AML-193 (cell line): ENCODE measurements around the gene TBX3.

ENCODE experiments used
- DNase-seq, 2 experiments: peaks; one replicate each; lab custom pipeline; 2025; lab: John Stamatoyannopoulos, UW

TBX3 gene

DNA sequence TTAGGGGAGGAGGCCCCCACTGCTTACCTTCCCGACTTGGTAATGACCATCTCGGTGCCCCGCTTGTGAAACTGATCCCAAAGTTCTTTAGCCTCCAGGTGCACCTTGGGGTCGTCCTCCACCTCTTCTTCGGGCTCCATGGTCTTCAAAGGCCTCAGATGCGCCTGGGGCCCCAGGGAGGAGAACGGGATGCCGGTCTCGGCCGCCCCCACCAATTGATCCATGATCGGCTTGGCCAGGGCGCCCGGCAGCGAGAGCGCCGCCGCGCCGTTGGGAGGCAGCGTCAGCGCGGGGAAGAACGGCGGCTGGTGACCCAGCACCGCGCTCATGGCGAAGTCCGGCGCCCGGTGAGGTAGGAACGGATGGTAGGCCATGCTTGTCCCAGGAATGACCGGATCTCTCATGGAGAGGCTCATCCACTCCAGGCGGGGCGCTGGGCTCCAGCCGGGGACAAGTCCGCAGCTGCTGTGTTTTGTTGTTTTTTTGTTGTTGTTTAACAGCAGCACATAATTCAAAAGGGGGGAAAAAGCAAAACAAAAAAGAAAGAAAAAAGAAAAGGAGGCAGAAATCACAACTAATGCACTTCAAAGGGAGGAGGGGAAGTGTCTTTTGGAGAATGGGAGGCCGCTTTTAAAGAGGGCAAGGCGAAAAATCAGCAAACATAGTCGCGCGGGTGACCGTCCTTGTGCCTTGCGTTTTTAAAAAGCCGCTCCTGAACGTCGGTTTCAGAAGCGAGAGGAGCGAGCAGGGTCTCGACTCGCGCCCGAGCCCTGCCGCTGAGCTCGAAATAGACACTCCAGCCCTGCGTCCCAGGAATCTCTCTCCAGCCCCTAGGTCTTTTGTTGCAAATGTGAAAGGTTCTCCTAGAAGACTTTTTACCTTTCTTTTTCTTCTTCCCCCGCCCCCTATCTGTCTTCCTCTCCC lies 928 bp downstream of the TBX3 start:
- DNase-seq: no peak

DNA sequence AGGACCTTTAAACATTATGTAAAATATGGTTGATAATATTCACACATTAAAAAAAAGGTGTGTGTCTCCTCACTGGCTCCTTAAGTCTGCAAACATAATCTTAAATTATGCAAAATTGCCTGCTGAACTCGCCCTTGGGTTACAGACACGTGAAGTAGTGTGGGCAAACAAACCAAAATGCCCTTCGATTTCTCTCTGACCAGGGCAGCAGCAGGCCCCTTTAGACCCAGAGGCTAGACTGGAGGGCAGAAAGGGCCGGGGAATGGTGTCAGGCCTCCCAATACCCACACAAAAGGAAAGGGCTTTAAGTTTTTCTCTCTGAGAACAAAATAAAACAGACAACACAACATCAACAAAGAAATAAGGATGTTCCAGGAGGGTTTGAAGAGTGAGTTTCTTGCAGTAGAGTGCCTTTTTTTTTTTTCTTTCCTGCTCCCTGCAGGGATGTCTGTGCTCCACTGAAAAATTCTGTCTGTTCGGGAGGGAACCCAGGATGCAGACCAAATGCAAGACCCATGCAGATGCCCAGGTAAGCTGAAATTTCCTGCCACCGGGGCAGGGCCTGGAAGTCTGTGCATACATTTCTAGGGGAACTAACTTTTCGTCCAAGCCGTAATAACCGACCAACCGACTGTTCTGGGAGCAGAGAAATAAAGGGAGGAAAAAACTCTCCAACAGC lies 1.7 kb downstream of the TBX3 start:
- no peak for DNase-seq

DNA sequence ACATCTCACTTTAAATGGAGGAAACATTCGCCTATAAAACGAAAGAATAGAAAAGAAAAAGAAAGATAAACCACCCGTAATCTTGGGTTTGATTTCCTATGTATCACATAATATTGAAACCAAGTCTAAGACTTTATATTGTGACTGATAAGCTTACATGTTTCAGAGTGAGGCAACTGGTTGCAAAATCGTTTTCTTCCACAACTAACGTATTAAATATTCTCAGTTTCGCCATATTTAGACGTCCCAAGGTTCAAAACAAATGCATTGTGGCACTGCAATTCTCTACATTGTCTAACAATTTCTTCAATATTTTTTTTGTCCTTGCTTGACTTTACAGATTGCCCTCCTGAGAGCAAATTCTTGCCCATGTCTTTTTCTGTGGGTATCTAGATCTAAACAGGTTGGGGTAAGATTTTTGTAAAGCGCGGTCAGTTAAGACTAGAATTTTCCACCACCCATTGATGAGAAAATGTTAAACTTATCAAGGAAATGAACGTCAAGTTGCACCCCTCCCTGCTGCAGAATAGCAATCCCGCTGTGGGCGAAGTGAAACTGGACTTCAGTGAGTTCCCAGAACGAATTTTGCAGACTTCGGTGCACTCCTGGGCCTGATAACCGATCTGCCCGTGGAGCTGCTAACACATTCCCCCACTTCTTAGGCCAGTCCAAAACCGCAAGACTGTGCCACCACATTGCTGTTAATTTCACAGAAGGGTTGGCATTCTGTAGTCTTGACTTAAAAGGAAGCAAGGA lies 2.7 kb downstream of the TBX3 start:
- DNase-seq: no peak

DNA sequence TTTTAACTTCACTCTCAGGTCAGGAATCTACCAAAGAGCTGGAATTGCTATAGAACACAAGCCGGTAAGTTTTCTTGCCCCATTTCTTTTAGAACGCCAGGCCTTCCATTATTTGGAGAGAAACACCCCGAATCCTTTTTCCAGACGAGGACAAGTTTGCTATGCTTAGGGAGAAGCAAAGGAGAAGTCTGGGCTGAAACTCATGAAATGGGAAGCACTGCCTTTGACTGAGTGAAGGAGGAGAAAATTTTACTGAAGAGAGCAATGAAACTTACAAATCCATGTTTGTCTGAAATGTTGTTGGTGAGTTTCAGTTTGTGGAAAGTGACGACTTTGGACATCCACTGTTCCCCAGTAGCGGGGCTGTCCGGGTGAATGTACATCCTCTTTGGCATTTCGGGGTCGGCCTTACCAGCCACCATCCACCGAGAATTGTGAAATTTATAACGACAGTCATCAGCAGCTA lies 3.3 kb downstream of the TBX3 start:
- DNase-seq: no peak

DNA sequence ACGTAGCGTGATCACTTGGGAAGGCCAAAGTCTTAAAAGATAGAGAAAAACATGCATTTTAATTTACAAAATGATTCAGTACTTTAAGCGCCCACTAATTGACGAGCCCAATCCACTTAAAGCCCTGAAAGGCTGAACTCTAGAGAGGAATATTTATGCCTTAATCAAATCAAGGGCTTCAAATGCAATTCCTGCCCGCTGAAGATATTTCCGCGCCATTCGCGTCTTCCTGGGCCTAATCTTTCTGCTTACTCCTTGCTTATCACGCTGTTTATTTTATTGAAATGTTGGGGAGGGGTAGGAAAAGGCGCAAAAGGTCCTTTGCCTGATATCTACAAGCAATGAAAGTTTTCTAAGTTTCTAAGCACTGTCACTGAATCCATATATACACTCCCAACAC lies 4.0 kb downstream of the TBX3 start:
- DNase-seq: no peak

DNA sequence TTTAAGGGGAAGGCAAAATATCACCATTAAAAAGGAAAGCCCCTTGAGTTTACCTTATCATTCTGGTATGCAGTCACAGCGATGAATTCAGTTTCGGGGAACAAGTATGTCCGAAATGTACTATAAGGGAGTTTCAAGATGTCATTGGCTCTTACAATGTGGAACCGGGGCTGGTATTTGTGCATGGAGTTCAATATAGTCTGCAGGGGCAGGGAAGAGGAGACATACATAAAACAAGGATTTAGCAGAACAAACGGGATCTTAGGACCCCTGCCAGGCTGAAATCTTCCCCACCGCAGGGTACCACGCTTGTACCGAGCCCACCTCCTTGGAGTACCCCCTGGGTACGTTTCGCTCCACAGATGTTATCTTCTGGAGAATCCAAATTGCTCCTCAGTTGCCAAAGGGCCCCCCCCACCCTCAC lies 4.5 kb downstream of the TBX3 start:
- DNase-seq: no peak

DNA sequence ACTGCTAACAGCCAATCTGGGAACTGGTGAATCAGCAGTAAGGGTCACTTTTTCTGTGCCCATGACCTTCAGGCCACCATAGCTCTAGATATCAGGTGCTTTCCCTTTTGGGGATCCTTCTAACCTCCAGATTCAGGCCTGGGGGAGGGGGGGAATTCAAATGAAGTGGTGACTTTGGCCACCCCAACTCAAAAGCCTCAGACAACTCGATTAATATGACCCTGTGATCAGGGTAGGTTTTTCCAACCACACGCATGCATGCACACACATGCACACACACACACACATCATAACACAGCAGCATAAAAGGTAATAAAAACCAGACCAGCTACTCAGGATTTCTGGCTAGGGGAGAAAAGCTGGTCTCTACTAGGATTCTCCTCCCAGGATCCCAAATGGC lies 5.3 kb downstream of the TBX3 start:
- DNase-seq: no peak

DNA sequence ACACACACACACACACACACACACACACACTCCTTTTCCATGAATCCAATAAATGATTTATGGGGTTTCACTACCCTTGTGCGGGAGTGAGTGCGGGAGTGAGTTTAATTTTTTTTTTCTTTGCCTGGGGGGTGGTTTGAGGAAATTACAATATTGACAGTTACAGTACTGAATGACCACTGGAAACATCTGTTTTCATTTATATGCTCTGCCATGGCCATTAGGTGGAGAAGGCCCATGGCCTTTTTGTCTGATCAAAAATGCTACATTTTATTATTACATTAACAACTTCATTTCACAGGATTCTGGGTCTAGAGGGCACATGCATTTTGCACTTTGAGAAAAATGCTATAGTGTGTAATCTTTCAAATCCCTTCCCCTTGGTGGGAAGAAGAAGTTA lies 5.9 kb downstream of the TBX3 start:
- no peak for DNase-seq

DNA sequence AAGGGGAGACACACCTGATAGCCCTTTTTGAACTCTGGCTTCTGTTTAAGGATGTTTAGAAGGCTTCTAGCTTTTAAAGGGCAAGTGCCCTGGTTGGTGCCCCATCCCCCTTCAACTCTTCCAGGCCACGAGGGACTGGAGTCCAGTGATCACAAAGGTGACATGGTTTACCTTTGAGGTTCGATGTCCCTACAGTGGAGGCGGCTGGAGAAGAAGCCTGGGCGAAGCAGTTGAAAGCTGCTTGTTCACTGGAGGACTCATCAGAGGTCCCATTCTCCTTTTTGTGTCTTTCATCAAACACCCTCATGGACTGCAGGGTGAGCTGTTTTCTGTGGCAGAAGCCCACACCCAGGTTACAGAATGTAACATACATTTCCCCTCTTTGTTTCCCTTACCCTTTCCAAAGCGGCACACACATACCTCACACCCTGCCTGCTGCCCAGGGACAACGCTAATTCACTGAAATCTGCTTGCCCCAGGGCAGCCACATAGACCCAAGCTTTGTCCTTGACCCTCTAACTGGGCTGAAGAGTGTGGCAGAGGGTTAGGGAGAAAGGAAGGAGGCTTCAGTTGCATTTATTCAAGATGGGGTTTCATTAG lies 7.7 kb downstream of the TBX3 start:
- no peak for DNase-seq

DNA sequence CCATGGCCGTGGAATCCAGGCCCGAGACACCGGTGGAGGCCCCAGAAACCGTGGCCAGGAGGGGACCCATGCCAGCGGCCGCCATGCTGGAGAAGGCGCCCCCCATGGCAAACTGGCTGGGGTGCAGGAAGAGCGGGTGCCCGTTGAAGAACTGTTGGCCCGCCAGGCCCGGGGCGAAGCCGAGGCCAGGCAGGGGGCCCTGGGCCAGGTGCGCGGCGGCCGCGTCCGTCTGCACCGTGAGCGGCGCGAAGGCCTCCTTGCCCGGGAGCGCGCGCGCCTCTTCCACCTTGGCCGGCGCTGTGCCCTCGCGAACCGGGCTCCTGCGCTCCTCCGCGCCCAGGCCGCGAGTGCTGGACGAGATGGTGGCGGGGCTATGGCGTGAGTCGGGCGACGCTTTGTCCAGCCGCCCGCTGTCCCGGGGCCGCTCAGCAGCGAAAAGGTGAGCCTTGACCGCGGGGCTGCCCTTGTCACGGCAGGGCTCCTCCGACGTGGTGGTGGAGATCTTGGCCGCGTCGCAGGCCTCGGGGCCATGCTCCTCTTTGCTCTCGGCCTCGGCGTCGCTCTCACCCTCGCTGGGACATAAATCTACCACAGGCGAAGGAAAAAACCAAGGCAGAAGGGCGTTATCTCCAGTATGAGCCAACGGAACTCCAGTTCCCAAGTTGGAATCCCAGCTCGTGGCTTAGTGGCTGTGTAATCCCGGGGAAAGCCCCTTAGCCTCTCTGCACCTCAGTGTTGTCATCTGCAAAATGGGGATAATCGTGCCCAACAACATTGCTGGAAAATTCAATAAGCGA lies 9.5 kb downstream of the TBX3 start:
- DNase-seq: no peak

DNA sequence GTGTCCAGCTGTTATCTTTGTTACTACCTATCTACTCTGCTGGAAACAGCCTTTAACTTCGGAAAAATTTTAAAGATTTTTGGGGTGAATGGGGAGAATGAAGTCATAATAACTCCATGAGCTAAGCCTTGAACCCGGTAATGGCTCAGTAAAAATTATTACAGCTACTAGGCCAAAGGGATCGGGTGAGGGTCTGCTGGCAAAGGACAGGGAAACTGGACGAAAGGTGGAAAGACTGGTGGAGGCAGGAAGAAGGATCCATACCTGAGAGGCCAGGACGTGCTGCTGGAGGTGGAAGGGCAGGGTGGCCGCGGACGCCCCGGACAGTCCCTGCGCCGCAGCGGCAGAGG lies 10.1 kb downstream of the TBX3 start:
- DNase-seq: no peak

DNA sequence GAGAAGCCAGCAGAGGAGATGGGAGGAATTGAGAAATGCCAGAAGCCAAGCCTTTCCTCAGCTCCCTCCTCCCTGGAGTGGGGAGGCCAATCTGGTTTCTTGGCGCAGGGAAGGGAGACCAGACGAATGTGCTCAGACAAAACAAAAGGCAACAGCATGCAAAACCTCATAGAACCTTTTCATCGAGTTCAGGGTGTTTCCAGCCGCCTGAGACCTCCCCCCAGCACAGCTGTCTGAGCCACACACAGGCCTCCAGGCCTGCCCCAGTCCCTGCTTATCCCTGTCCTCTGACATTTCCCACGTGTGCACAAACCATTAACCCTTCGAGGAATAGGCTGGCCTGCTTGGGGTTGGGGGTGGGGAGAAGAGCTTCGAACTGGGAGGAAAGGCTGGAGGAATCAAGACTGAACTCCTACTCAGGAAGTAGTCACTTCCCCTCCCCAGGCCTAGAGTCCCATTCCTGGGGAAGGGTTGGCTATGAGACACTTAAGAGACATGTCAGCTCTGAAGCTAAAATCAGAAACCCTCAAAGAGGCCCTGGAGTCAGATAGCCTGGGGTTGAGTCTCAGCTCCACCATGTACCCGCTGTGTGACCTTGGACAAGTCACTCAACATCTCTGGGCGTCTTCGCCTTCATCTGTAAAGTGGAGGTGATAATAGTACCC lies 10.7 kb downstream of the TBX3 start:
- no peak for DNase-seq

DNA sequence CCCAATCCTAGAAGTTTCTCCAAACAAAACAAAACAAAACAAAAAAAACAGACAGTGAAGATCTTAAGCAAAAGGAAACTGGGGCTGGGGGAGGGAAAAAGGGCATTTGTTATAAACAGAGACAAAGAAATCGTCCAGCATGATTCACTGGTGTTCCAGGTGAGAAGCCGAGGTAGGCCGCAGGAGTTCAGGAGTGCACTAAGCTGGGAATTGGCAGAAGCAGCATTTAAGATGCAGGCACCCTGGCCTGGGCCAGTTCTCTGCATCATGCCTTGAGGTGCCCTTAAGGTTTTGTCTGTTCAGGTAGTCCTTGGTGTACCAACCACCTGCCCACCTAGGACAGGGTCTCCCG lies 11.2 kb downstream of the TBX3 start:
- no peak for DNase-seq

DNA sequence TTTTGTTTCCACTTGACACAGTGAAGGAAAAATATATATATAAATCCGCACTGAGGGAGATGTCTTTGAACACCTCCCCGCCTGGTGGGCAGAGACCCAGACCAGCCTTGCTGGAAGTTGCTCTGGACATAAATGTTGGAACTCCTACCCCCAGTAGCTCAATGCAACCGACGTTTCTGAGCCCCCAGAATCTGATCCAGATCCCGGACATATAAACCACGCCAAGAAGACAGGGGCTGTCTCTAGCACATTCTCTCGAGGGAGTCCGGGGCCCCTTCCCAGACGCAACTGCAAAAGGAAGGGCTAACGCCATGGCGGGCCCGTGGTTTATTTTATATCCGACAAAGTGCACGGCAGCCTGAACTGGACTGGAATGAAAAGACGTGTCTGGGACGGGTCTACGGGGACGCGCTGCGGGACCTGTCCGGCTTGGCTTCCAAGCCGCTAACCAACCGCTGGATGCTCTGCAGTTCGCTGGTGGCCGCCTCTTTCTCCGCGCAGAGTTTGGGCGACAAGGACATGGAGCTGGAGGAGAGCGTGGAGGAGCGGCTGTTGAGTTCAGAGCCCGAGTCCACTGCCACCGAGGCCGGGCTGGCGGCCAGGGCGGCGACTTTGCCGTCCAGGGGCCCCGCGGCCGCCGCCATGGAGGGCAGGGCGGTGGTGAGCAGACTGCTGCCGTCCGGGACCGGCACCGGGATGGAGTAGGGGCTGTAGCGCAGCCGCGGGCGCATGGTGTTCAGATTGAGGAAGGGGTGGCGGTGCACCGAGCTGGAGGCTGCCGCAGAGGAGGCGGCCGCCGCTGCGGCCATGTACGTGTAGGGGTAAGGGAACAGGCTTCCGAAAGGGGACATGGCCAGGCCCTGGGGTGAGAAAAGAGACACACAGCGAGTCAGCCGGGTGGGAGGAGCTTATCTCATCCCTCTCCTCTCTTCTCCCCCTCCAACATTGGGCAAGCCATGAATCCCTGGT lies 12.2 kb downstream of the TBX3 start:
- no peak for DNase-seq

DNA sequence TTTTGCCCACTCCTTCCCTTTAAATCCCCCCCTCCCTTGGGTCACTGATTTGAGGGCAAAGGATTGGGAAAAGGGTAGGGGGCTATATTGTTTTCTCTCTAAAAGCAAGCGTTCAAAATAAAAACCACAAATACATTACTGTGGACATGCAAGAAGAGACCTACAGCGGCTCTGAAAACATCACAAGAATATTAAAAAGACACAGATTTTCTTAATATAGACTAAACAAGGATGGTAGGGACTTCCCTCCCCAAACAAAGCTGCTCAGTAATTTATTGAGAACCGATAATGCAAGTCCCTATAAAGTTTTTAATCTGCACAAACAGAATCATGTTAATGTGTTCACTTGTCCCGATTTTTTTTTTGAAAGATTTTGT lies 12.9 kb downstream of the TBX3 start:
- no peak for DNase-seq

DNA sequence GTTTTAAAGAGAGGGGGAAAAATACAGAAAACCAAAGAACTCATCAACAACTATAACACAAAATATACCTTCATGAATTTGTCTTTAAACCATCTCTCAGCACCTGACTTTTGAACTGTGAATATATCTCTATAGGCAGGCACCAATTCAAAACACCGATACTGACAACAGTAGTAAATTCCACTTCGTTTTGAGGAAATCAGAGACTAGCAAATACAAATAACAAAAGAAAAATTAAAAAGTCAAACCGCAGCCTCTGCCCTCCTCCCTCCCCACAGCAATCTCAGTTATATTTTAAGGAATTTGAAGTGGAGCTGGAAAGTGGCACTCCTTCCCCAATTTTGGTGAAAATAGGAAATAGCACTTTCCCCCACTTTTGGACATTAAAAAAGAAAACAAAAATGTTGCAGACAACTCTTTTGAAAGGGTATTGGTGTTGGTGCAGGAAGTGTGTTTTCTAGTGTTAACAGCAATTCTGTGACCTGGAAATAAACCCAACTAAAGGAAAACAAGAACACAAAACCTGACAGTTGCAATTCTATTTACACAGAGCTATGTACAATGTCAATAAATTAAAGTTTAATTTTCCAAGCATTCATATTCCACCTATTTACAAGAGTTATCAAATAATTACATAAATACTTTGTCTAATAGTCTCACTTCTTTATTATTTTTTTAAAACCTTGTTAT lies 13.5 kb downstream of the TBX3 start:
- no peak for DNase-seq

DNA sequence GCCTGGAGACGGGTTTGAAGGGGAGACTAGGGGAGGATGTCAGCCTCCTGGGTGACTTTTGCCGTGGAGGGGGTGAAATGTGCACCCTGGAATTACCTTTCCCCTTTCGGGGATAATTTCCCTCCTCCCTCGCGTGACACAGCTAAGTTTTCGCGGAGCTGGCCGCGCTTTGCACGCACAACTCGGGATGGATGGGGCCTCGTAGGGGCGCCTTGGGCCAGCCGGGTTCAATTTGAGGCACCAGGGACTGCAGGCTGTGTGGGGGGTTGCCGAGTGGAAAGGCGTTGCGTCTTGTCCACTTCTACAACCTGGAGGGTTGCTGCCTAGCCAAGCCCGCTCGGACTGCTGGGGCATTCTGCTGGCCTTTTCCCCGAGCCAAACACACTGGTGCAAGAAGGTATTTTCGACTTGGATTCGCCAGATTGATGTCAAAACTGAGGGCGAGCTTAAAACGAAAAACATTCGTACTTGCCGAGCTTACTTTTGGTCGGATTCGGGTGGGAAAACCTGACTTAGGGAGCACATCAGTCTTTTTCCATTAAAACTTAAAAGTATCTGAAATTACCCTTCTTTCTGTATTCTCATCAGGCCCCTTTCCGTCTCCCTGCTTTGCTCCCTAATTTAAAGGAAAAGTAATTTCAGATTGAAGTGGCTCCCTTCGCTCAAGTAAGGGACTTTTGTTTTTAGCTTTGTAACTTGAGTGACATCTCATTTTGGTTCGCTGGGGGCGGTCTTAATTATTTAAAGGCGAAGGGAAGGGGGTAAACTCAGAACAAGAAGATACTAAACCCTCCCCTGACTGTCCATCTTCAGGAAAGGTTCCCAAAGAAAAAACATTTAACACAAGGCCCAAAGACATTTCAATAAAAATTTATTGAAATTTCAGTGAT lies 14.3 kb downstream of the TBX3 start:
- DNase-seq: no peak

DNA sequence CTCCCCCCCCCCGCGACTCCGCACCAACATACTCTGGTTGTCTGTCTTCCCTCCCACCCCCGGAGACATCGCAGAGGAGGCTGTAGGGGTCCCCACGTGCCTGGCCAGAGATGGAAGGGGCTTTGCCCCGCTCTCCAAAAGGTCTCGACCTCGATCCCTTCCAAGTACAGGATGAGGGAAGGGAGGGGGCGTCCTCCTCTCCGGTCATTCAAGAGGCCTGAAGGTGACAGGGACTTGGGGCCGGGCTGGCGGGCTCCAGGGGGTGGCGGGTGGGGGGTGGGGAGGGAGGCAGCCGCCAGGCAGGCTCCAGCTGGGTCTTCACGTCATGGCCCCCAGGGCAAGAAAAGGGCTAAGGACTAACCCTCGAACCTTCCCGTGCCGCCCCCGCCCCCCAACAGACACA lies 15.1 kb downstream of the TBX3 start:
- DNase-seq: no peak
